GM08714 (cell line): Measurements from ENCODE around the gene NOL4L.
"Not testable (repeated sequence)": the region's sequence is repeated elsewhere in the genome, so short reads cannot be mapped to it uniquely, and the experiment has no call there.

Experiments
- H3K4me3 ChIP-seq: fragments of 200-500 bp; sonication (Bioruptor generic); 2 replicates; pipeline ENCODE4 v1.5.1; 2014; ENCODE audit warnings: mild to moderate bottlenecking, low read length, inconsistent platforms
- ZNF274 ChIP-seq: IDR thresholded peaks from 2 replicates; pipeline ENCODE4 v1.6.1; 2012; ENCODE audit warnings: mild to moderate bottlenecking, low read depth, low read length

The NOL4L gene

DNA sequence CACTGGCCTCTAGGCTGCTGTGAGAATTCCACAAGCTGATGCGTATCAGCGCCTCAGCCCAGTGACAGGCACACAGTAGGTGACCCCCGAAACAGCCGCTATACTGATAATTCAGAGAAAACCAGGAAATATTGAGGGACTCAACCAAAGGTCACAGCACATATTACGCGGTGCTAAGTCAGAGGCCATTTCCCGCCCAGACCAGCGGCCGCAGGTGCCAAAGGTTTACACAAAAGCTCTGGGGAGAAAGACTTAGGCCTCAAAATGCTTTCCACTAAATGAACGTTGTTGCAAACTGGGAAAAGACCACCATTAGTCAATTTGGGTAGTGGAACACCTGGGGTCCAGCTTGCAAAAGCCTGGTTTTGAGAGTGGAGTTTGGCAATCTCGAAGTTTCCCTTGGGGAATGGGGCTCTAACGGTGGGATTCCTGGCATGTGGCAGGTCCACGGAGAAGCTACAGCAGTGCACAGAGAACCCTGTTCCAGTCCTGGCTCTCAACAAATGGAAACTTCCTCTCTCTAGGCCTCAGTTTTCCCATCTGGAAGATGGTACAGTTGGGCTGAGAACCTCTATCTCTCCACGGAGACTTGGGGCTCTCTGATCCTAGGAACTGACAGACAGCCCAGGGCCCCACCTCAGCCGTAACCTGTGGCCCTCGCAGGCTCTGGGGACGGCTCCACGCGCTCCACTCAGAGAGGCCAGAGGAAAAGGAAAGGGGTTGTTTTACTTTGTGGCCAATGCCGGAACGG is 4.7 kb downstream of the NOL4L start:
- TF ChIP-seq ZNF274, result no peak

DNA sequence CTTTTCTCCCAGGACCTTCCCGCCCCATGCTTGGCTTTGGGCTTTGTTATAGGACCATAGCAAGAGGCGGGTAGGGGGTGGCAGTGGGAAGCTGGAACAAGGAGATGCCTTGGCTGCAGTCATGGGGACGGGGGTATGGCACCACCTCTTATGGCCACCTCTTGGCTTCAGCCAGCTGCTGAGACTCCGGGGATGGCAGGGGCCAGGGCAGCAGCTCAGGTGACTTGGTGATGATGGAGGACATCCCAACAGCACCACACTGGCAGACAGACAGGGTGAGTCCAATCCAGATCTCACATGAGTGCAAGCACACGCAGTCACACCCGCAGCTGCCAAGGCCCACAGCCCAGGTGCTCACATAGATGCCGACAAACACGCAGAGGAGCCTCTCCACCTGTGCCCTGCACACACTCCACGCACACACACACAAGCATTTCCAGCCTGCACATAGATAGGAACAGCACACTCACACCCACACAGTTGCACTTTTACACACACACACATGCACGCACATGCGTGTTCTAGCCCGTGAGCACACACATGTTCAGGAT is 6.2 kb downstream of the NOL4L start:
- no peak for TF ChIP-seq ZNF274
- H3K4me3 ChIP-seq, result no peak overlapping the region

More for the DNA sequence above, 4.7 kb downstream of the NOL4L start:
- no peak overlapping the region for H3K4me3 ChIP-seq

DNA sequence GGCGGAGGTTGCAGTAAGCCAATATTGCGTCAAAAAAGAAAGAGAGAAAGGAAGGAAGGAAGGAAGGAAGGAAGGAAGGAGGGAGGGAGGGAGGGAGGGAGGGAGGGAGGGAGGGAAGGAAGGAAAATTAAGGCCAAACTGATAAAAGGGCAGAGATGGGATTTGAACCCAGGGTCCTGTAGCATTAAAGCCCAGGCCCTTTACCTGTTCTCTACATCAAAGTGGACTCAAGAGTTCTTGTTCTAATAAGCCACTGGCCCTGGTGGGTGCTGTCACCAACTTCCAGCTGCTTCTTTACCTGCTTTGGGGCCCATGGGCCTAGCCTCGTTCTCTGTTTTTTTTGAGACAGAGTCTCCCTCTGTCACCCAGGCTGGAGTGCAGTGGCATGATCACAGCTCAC is 7.1 kb downstream of the NOL4L start:
- H3K4me3 ChIP-seq, result not testable (repeated sequence)

DNA sequence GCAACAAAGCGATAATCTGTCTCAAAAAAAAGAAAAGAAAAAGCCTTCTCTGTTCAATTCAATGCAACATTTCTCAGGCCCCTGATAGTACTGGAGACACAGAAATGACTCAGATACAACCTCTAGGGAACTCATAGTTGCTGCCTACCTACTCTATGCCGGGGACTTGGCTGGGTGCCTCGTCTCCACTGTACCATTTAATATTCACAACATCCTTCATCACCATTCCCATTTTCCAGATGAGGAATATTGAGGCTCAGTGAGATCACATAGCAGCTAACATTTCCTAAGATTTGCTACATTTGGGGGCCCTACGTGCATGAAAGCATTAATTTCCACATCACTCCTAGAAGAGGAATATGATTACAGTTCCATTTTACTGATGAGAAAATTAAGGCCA is 7.5 kb downstream of the NOL4L start:
- no peak overlapping the region for H3K4me3 ChIP-seq
- no peak for TF ChIP-seq ZNF274

DNA sequence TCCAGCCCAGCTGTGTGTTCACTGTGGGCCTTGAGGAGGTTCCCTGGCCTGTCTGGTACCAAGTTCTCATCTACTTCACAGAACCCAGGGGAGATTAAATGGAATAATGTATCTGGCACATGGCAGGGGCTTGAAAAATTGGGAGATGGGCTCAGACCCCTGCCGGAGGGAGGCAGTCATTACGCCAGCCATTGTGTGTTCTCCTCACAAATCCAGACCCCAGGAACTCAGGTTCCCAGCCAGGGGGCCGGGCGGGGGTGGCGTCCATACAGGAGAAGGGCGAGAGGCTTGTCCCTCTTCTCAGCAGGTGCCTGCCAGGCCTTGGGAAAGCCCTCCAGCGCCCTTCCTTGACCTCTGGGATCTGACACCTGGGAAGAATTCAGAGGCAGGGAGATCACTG is 8.1 kb downstream of the NOL4L start:
- no peak for TF ChIP-seq ZNF274

DNA sequence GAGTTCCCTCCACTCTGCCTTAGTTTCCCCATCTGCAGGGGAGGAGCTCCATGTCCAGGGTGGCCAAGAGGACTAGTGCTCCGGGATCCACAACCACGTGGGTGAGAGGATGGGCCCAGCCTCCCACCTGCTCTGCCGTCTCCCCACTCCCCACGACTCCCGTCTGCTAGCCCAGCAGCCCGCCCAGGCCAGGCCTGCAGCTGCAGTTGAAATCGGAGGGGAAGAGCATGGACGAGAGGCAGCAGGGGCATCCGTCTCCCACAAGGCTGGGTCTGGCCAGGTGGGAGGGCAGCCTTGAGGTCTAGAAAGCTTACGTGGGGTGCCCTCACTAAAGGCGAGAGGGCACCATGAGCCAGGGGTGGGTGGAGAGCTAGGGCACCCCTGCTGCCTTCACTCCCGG is 8.6 kb downstream of the NOL4L start:
- TF ChIP-seq ZNF274, result no peak
- H3K4me3 ChIP-seq, result no peak overlapping the region

More for the DNA sequence above, 8.1 kb downstream of the NOL4L start:
- no peak overlapping the region for H3K4me3 ChIP-seq

DNA sequence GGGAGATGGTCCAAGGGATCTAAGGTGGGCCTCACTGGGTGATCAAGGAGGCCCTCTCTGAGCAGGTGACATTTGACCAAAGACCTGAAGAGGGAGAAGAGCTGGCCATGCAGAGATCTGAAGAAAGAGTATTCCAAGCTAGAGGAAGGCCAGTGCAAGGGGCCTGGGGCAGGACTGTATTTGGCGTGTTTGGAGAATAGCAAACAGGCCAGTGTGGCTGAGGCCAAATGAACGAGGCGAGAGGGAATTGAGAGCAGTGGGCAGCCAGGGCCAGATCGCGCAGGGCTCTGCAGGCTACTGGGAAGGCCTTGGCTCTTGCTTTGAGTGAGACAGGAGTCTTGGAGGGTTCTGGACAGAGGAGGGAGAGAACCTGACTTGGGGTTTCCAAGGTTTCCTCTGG is 9.3 kb downstream of the NOL4L start:
- TF ChIP-seq ZNF274, result no peak
- H3K4me3 ChIP-seq, result no peak overlapping the region

DNA sequence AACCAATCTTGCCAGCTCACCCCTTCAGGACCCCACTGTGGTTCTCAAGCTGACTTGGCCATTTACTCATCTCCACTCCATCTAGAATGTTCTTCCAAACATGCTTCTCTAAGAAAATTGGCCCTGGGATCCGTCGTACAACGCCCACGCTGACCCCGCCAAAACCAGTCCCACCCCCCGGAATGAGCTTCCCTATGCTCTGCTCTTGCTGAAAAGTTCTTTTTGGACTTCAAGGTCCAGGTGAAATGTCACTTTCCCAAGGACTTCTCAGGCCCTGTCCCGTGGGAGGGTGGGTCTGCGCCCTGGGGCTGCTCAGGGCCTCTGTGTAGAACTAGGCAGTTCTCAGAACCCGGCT is 9.9 kb downstream of the NOL4L start:
- TF ChIP-seq ZNF274, result no peak
- H3K4me3 ChIP-seq, result no peak overlapping the region

DNA sequence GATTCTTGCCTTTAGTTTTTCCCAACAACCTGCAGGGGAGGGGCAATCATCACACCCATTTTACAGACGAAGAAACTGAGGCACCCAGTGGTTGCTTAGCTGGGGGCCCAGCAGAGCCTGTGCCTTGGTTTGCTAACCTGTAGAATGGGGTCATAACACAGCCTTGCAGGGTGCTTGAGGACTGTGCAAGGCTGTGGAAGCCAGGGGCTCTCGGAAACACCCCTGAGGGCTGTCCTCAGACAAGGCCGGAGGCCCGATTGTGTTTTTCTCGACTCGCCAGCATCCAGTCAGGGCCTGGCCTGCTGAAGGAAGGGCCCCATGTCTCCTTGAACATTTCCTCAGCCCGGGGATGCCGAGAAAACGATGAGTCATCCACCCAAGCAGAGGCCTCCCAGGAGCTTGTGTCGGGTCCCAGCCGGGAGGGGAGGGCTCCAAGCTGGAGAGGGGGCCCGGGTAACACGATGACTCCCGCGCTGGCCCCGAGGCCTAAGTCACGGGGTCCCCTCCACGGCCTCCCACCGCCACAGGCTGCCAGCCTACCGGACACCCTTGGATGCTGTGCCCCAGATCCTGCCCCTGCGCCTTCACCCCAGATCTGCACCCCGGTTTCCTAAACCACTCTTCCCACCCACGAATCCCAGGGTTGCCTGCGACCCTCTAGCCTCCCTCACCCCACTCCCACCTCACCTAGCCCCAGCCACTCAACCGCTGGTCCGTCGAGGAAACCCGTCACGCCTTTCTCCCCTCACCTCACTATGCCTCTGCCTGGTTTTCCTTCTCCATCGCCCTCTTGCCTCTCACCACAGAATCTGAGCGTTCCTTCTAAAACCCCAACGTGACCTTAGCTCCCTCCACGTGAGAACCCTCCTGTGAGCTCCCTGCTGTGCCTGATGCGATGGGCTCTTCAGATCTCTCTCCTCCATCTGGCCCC is 10.6 kb downstream of the NOL4L start:
- TF ChIP-seq ZNF274, result no peak
- H3K4me3 ChIP-seq, result no peak overlapping the region

DNA sequence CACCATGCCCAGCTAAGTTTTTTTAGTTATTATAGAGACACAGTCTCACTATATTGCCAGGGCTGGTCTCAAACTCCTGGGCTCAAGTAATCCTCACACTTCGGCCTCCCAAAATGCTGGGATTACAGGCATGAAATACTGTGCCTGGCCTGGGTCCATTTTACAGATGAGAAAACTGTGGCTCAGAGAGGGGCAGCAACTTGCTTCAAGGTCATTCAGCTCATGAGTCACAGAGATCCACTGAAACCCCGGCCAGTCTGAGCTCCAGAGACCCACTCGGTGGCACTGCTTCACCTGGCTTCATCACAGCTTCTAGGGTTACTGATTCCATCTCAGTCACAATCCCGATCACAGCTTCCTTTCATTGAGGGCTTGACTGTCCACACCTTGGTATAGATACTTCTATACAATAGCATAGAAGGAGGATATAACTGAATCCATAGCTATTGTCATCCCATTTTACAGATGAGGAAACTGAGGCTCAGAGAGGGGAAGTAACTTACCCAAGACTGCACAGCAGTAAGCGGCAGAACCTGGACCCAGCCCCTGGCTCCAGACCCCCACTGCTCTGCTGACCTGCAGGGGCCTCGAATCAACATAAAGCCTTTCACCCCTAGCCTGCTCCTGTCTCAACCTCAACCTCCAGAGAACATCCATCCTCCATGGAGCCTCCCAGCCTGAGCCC is 11.8 kb downstream of the NOL4L start:
- no peak for TF ChIP-seq ZNF274
- H3K4me3 ChIP-seq, result no peak overlapping the region

DNA sequence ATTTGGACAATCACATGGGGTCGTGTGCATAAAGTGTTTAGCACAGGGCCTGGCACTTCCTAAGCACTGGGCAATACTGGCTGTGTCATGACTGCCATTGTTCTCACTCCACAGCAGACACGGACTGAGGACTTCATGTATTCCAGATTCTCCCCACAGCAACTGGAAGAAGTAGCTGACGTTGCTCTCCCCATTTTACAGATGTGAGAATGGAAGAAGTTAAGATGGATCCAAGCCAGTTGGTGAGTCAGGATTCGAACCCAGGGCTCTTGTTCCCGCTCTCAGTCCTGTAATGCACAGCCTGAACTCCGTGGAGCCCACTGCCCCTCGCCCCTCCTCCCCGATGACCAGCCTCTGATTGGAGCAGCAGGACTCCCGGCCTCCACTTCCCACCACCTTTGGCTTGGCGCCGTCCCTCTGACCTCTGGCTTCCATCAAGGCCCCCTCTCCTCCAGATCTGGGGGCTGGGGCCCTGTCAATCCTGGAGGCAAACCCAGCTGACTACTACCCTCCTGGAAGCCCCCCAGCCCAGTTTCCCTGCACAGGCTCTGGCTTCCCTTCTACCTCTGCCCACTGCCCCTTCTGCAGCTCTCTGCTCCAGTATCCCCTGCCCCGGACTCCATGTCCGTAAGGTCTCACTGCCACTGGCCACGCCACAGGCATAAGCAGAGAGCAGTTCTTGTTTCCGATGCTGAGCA is 12.7 kb downstream of the NOL4L start:
- TF ChIP-seq ZNF274, result no peak
- no peak overlapping the region for H3K4me3 ChIP-seq

DNA sequence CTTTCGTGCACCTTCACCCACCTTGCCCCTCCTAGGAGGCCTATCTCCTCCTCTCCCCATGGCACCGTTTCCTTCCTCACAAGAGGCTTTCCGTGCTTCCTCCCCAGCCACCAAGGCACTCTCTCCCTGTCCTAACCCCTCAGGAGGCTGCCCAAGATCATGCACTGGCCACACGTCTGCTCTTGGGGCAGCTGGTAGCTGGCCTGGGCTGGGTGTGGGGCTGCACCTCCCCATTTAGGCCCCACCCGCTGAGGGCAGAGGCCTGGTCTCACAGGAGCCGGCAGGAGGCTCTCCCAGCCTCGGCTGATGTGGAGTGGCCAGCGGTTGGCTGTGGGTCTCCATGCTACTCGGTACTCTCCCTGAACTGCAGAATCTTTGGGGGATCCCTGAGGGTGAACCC is 13.6 kb downstream of the NOL4L start:
- no peak for TF ChIP-seq ZNF274
- no peak overlapping the region for H3K4me3 ChIP-seq

DNA sequence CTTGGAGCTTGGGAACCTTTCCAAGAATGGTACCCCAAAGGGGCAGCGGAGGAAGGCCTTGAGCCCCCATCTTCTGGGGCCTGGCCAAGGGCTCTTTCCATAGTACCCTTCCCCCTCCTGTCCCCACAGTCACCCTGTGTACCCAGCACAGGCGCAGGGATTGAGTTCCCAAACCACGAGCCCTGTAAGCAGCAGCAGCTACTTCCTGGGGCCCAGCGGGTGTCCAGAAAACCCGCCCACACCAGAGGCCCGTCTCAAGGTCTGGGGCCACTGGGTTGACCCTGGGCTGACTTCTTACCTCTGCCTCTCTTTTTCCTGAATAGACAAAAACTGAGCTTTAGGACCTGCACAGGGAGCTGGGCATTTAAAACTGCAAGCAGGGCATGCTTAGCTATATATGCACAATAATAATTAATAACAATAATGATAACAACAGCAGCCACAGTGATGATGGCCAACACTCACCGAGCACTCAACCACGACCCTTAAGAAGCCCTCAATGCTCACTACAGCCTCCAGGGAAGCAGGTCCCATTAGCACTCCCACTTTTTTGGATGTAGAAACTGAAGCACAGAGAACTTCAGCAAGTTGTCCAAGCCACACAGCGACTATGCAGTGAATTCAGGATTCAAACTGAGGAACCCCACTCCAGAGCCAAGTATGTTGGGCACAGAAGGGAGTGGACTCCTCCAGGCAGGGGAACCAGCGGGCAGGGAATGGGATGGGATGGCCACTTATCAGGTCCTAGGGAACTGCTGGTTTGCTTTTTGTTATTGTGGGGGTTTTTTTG is 14.5 kb downstream of the NOL4L start:
- TF ChIP-seq ZNF274, result no peak
- no peak overlapping the region for H3K4me3 ChIP-seq
